ENCODE measurements around the gene CYTH2.
"Not testable (repeated sequence)": the region's sequence is repeated elsewhere in the genome, so short reads cannot be mapped to it uniquely, and the experiment has no call there.

CYTH2 gene

DNA sequence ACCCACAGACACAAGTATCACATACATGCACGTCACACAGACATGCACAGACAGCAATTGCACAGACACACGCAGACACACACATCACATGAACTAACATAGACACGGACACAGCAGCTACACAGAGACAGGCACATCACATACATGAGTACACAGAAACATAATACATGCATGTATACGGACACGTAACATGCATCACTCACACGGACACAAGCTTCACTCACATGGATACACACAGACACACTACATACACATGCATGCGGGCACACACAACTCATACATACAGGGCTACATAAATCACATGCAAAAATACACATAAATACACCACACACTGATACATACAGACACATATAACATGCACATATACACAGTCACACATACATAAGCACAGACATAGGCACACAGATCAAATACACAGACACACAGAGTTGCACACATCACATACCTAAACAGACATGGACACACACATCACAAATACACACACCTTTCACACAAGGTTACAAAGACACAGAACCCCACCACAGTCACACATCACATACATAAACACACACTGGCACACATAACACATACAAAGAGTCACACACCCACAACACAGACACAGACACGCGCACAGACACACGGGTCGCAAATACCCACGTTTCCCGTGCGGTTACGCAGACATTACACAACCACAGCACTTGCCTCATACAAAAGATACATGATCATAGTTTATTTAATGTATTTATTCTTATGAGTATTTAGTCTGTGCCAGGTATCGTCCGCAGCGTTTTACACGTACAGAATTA is 43.5 kb downstream of the CYTH2 start:
- DNase-seq (ENCODE audit: low read depth), result no peak

DNA sequence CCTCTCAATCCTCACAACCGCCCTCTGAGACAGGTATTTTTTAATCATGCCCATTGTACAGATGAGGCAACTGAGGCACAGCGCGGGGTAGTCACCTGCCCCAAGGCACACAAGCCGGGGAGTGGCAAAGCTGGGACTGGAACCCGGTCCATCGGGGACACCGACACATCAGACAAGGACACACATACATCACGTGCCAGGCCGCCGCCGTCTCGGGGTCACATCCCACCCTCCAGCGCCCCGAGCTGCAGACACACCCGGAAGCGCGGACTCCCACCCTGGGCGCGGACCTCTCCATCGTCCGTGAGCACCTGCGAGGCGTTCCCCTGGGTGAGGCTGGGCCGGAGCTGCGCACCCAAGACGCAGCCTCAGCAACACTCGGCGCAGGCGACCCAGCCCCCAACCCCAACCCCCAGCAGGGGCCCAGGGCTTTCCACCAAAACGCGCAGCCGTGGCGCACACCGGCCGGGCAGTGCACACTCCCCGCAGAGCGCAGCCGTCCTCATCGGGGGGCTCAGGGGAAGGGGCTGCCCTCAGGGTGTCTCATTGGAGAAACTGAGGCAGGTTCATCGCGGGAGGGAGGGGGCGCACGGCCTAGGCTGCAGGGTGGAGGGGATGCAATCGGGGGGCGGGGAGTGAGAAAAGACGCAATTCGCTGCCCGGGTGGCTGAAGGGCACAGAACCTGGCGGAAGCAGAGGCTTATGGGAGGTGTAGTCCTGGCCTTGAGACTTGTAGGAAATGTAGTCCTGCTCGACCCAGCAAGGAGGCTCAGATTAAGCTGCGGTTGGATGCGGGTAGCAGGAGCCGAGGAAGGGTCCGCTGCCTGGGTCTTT is 44.3 kb downstream of the CYTH2 start:
- peak; percentile 60 for DNase-seq (ENCODE audit: low read depth)

DNA sequence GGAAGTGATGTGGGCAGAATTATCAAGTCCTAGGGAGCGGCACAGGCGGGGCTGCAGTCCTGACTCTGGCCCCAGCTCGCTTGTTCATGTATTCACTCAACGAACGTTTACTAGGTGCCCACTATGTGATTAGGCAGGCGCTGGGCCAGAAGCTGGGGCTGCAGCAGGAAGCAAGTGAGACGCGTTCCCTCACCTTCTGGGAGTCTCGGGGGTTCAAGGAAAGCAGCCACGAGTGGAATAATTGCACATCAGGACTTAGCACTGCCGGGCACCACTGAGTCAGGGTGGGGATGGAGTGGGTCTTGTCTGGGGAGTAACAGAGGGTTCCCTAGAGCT is 44.9 kb downstream of the CYTH2 start:
- DNase-seq (ENCODE audit: low read depth), result no peak

- no peak for DNase-seq (ENCODE audit: low read depth)
Measured at GRCh38 chr19:48516536-48516935, 47.4 kb downstream of the CYTH2 start.

DNA sequence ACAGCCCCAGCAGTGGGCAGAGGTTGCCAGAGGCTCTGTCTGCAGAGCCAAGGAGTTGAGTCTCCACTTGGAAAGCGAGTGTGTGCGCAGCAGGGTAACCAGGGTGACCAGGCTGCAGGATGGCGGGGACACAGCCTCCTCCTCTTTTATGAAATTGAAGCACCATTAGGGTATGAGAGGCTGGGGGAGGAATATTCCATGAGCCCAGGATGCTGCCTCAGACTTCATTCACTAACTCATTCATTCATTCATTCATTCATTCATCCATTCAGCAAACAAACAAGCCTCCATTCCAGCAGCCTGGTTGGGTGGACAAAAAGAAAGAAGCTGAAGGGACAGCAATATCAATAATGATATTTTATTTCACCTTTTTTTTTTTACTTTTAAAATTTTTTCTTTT is 49.0 kb downstream of the CYTH2 start:
- DNase-seq (ENCODE audit: low read depth), result no peak

- DNase-seq (ENCODE audit: low read depth), result not testable (repeated sequence)
Measured at GRCh38 chr19:48519426-48519825, 50.3 kb downstream of the CYTH2 start.

DNA sequence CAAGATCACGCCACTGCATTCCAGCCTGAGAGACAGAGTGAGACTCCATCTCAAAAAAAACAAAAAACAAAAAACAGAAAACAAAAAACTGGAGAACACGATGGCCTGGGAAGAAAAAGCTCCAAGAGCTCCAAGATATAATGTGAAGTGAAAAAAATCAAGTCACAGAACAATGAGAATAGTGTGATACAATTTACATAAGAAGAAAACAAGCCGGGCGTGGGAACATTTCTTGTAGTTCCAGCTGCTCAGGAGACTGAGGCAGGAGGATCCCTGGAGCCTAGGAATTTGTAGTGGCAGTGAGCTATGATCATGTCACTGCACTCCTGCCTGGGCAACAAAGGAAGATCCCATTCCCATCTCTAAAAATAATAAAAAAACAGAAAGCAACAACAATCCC is 51.0 kb downstream of the CYTH2 start:
- DNase-seq (ENCODE audit: low read depth), result no peak

GRCh38 chr19:48524221-48524620 is 55.1 kb downstream of the CYTH2 start:
- no peak for DNase-seq (ENCODE audit: low read depth)

- no peak for DNase-seq (ENCODE audit: low read depth)
Measured at GRCh38 chr19:48524732-48525131, 55.6 kb downstream of the CYTH2 start.

DNA sequence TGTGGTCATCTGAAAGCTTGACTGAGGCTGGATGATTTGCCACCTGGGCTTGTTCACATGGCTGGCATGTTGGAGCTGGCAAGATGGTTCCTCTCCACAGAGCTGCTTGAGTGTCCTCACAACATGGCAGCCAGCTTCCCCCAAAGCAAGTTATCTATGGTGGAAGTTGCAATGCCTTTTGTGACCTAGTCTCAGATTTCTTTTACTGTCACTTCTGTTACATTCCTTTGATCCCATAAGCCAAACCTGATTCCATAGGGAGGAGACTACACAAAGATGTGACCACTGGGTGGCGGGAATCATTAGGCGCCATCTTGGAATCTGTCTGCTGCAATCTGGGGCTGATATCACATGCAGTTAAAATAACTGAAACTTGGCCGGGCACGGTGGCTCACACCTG is 60.0 kb downstream of the CYTH2 start:
- DNase-seq (ENCODE audit: low read depth), result no peak

- no peak for DNase-seq (ENCODE audit: low read depth)
Measured at GRCh38 chr19:48530066-48530720, 61.0 kb downstream of the CYTH2 start.

DNA sequence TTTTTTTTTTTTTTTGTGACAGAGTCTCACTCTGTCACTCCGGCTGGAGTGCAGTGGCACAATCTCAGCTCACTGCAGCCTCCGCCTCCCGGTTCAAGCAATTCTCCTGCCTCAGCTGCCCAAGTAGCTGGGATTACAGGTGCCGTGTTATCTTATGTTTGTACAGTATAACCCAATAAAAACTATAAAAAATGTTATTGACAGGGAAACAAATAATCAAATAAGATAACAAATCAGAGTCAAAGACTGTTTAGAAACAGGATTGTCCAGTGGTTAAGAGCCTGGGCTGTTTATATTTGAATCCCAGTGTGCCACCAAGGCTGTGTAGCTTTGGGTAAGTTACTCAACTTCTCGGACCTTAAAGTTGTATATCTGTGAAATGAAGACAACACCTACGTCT is 61.6 kb downstream of the CYTH2 start:
- no peak for DNase-seq (ENCODE audit: low read depth)

All from activated T-cell treated with anti-CD3 and anti-CD28 coated beads for 48 hours (primary cell).